OCI-LY1 (cell line): Measurements from ENCODE around the gene CDH4.
"Not testable (repeated sequence)": the region's sequence is repeated elsewhere in the genome, so short reads cannot be mapped to it uniquely, and the experiment has no call there.

Experiments
- CTCF ChIP-seq: fragments of 200-600 bp; sonication (generic), shearing (Covaris generic); IDR thresholded peaks from 2 replicates; pipeline ENCODE4 v1.5.1; 2017; ENCODE audit warnings: mild to moderate bottlenecking, antibody characterized with exemption, low read length, moderate library complexity, mixed read lengths
- EZH2 ChIP-seq: fragments of 200-600 bp; sonication (generic), shearing (Covaris generic); IDR thresholded peaks from 2 replicates; pipeline ENCODE4 v1.8.0; 2017; ENCODE audit warnings: borderline replicate concordance, mixed run types, mild to moderate bottlenecking, antibody characterized with exemption, low read length, moderate library complexity, mixed read lengths

- not testable (repeated sequence) for TF ChIP-seq CTCF, EZH2
Observed at GRCh38 chr20:61984431-61984830, 732.4 kb downstream of the CDH4 start.
